OCI-LY7 (cell line): Measurements from ENCODE around the gene GPATCH2L. TPM values are rescaled to one million over a fixed set of nuclear protein-coding genes. Genes with fewer than 3 reads are reported as not detected.

ENCODE experiments used
- BruUV-seq: library from RNA; stranded (reverse); fragments of 400-500 nt; replicated peaks from 2 replicates; lab custom pipeline; 2021; lab: Mats Ljungman, UMichigan
- CTCF ChIA-PET: fragments of 300-600 bp; sonication (Branson Sonifier 250); formaldehyde crosslinking; loops from one replicate; lab custom pipeline; 2022; ENCODE audit warnings: antibody characterized with exemption; ENCODE audit not compliant: unreplicated experiment; lab: Charles Lee
- POLR2A ChIA-PET: fragments of 300-600 bp; sonication (Branson Sonifier 250); formaldehyde crosslinking; loops from one replicate; lab custom pipeline; 2022; ENCODE audit warnings: antibody characterized with exemption; lab: Charles Lee
- DNase-seq: peaks from one replicate; pipeline ENCODE4 v3.0.0-alpha.2; 2015; ENCODE audit warnings: low spot score
- H2AFZ ChIP-seq: fragments of 200-600 bp; sonication (generic), shearing (Covaris generic); 2 replicates; pipeline ENCODE4 v1.6.1; 2014; ENCODE audit warnings: mild to moderate bottlenecking, antibody characterized with exemption, low read length, moderate library complexity
- H3K27ac ChIP-seq: fragments of 200-600 bp; sonication (generic); 2 replicates; pipeline ENCODE4 v1.5.1; 2014; ENCODE audit warnings: mixed run types, low read depth, mild to moderate bottlenecking, moderate library complexity, low read length, inconsistent platforms; ENCODE audit not compliant: poor library complexity, severe bottlenecking
- H3K36me3 ChIP-seq: fragments of 200-600 bp; sonication (generic); 2 replicates; pipeline ENCODE4 v1.6.1; 2014; ENCODE audit warnings: mild to moderate bottlenecking, antibody characterized with exemption, low read length, moderate library complexity, mixed read lengths; ENCODE audit not compliant: insufficient read depth
- H3K4me1 ChIP-seq: fragments of 200-600 bp; sonication (generic); 2 replicates; pipeline ENCODE4 v1.5.1; 2014; ENCODE audit warnings: mild to moderate bottlenecking, low read length; ENCODE audit not compliant: insufficient read depth, poor library complexity, severe bottlenecking
- H3K4me2 ChIP-seq: fragments of 200-600 bp; sonication (generic); 2 replicates; pipeline ENCODE4 v1.6.1; 2014; ENCODE audit warnings: mild to moderate bottlenecking, low read length
- H3K4me3 ChIP-seq: fragments of 200-600 bp; sonication (generic); 2 replicates; pipeline ENCODE4 v1.5.1; 2014; ENCODE audit warnings: mild to moderate bottlenecking, low read depth, low read length; ENCODE audit not compliant: poor library complexity, severe bottlenecking
- H3K79me2 ChIP-seq: fragments of 200-600 bp; sonication (generic); 2 replicates; pipeline ENCODE4 v1.6.1; 2016; ENCODE audit warnings: low read depth, mild to moderate bottlenecking, low read length, moderate library complexity, mixed read lengths; ENCODE audit not compliant: insufficient read depth
- H3K9me2 ChIP-seq: fragments of 200-600 bp; sonication (generic); 2 replicates; pipeline ENCODE4 v1.6.1; 2016; ENCODE audit warnings: mild to moderate bottlenecking, low read length, mixed read lengths; ENCODE audit not compliant: insufficient read depth
- H3K9me3 ChIP-seq: fragments of 200-600 bp; sonication (generic); 2 replicates; pipeline ENCODE4 v1.6.1; 2014; ENCODE audit warnings: mild to moderate bottlenecking, mixed run types, low read length, mixed read lengths
- H4K20me1 ChIP-seq: fragments of 200-600 bp; sonication (generic); 2 replicates; pipeline ENCODE4 v1.6.1; 2014; ENCODE audit warnings: mild to moderate bottlenecking, antibody characterized with exemption, low read length, moderate library complexity, mixed read lengths; ENCODE audit not compliant: insufficient read depth
- CTCF ChIP-seq: fragments of 200-600 bp; sonication (generic); conservative IDR thresholded peaks from 2 replicates; pipeline ENCODE4 v1.5.1; 2014; ENCODE audit warnings: mild to moderate bottlenecking, antibody characterized with exemption, low read length, moderate library complexity, mixed read lengths
- EZH2phosphoT487 ChIP-seq: fragments of 200-600 bp; sonication (generic); IDR thresholded peaks from 2 replicates; pipeline ENCODE4 v1.6.1; 2018; ENCODE audit warnings: low read depth, borderline replicate concordance, mild to moderate bottlenecking, mixed run types, antibody characterized with exemption, low read length, moderate library complexity, mixed read lengths
- intact Hi-C: fragments of 100-400 bp; cut with micrococcal nuclease; formaldehyde crosslinking; loops from one replicate; pipeline ENCODE4 v1.10.0; 2022; ENCODE audit not compliant: unreplicated experiment
- total RNA-seq, 2 experiments: library from RNA; depleted of rRNA in 1 of 2; stranded (reverse); fragments of >200 nt in 1 of 2; shearing (Covaris generic) in 1 of 2; gene quantifications; 2 replicates each; pipeline ENCODE4 v1.2.3, GENCODE V29; 2014 to 2022

GPATCH2L gene
- total RNA-seq, 2 experiments from 2014 or later, result 41.9 to 59.0 TPM

DNA sequence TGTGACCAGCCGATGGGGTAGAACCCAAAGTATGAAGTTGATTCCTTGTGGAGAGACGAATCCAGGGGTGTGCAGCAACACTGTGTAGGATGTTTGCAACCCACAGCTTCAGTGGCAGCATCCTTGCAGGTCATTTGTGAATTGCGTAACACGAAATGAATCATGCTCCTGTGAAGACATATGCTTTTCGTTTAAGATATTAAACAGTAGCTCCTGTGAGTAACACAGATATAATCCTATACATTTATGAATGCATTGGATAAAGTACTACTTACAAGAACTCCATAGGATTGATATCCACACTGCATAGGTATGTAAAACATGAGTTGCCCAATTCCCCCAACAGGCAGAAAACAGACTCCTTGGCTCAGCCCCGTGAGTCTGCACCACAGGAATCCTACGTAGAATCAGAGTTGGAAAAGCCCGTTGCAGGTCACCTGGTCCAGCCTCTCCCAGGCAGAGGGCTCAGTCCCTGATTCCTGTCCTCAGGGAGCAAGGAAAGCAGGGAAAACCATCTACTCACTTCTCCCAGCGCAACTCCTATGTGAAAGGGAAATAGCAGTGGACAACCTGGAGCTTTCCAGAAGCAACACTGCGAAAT, 75.8 kb downstream of the GPATCH2L start:
- ChIA-PET POLR2A (no interaction called here), CTCF (no interaction called here)
- H3K36me3 ChIP-seq, result no peaks in the 10 kb centered on the region
- no peaks in the 10 kb centered on the region for H3K4me1 ChIP-seq
- BruUV-seq, result no TSS peak
- H2AFZ ChIP-seq, result no peak overlapping the region
- no peak overlapping the region for H3K4me2 ChIP-seq
- no peak for TF ChIP-seq CTCF
- no peak for TF ChIP-seq EZH2phosphoT487
- DNase-seq, result no peak
- H3K4me3 ChIP-seq, result no peak overlapping the region
- no peak overlapping the region for H3K27ac ChIP-seq
- no peaks in the 10 kb centered on the region for H3K79me2 ChIP-seq
- H3K9me2 ChIP-seq, result no peaks in the 10 kb centered on the region
- H4K20me1 ChIP-seq, result no peaks in the 10 kb centered on the region
- no peaks in the 10 kb centered on the region for H3K9me3 ChIP-seq
- intact Hi-C loops, result no loop called here

DNA sequence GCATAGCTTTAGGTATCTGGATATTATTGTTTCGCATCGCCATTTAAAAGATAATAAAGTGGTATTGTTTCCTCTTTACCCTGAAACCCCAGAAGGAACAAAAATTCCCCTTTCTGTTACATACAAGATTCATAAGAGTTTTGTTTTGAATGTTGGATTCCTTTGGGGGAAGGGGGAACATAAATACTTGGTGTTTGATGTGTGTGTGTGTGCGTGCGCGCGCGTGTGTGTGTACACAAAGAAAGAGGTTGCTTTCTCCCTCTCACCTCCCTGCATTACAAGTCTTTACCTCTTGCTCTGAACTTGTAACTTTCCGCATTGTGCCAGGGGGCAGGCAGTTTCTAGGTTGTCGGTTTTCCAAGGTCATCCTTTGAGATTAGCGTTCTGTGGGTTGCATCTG, 76.4 kb downstream of the GPATCH2L start:
- Histone ChIP-seq H3K36me3 (no peaks in the 10 kb centered on the region), H3K27ac (no peak overlapping the region), H3K4me1 (no peaks in the 10 kb centered on the region), H3K9me3 (no peaks in the 10 kb centered on the region), H4K20me1 (no peaks in the 10 kb centered on the region), H3K4me3 (no peak overlapping the region), H3K79me2 (no peaks in the 10 kb centered on the region), H2AFZ (no peak overlapping the region), H3K4me2 (no peak overlapping the region), H3K9me2 (no peaks in the 10 kb centered on the region)
- ChIA-PET POLR2A (no interaction called here), CTCF (no interaction called here)
- no peak for TF ChIP-seq EZH2phosphoT487
- no peak for TF ChIP-seq CTCF
- no peak for DNase-seq
- BruUV-seq, result no TSS peak
- intact Hi-C loops, result no loop called here

DNA sequence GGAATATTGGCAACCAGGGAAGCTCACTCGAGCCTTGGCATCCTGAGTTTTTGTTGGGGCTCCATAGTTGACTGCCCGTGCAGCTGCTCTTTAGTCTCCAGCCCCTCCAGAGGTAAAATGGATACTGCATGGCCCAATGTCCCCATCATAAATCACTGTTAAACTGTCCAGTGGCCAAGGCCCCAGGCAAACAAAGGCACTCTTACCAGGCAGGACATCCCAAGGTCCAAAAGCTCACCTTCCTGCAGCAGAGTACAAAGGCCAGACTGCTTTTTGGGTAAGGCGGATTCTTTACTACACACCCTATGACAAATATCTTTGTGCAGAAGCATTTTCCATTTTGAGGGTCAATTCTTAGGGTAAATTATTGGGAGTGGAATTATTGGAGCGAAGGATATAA, 81.1 kb downstream of the GPATCH2L start:
- POLR2A ChIA-PET, result no interaction called here
- Histone ChIP-seq H3K9me2 (no peaks in the 10 kb centered on the region), H4K20me1 (no peaks in the 10 kb centered on the region), H3K36me3 (no peaks in the 10 kb centered on the region), H2AFZ (no peak overlapping the region), H3K4me2 (no peak overlapping the region), H3K27ac (no peak overlapping the region), H3K4me1 (no peaks in the 10 kb centered on the region), H3K9me3 (no peaks in the 10 kb centered on the region), H3K79me2 (no peaks in the 10 kb centered on the region), H3K4me3 (no peak overlapping the region)
- no TSS peak for BruUV-seq
- CTCF ChIA-PET, result no interaction called here
- no peak for DNase-seq
- TF ChIP-seq CTCF (no peak), EZH2phosphoT487 (no peak)
- intact Hi-C loops, result no loop called here
